ENCODE results near the gene VPS8. TPM values are rescaled to one million over a fixed set of nuclear protein-coding genes. Genes with fewer than 3 reads are reported as not detected.
"Not testable (repeated sequence)": the region's sequence is repeated elsewhere in the genome, so short reads cannot be mapped to it uniquely, and the experiment has no call there.

The VPS8 gene
- total RNA-seq, 1 donor from 2014 or later, result 101 TPM

DNA sequence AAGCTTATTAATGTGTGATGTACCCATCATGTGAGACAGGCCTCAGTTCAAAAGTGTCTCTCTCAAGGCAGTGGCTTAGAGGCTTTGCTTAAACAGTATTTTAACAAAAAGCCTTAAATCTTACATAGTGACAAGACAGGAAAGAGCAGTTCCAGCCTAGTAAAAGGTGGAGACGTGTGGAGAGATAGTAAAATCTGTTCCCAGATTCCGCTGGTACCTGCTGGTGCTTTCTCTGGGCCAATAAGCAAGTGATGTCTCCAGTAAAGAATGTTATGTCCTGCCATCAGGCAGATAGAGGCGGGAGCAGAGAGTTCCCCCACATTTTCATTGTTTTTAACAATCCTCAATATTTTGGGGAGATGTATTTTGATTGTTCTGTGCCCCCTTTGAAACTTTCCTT, 135.0 kb downstream of the VPS8 start:
- intact Hi-C loops (cut with DNase I), result no loop called here
- DNase-seq (ENCODE audit: low spot score), result no peak

DNA sequence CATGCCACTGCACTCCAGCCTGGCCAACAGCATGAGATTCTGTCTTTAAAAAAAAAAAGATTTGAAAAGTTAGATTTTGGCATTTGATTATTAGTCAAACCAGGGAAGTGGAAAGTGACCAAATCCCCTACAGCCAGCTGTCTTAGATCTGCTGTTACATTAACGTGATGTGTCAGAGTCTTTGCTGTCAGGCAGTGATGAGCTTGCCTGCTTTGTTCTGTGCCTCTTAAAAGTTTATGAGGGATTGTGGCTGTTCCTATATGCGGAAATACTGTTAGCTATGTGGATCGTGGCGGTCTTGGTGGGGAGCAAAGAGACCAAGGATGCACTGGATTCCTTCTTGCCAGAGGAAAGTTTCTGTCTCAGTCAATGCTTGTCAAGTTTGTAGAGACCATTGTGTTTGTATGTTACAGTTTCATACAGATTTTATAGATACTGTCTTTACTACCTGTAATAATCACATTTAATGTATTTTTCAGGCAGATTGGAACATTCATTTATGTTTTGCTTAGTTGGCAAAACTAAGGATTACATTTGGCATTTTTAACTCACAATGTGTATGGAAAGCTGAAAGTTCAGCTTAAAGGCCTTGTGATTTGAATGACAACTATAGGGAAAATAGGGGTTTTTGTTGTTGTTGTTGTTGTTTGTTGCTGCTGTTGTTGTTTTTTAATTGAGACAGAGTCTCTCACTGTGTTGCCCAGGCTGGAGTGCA, 137.4 kb downstream of the VPS8 start:
- intact Hi-C loops (cut with DNase I), result no loop called here
- DNase-seq (ENCODE audit: low spot score), result no peak

DNA sequence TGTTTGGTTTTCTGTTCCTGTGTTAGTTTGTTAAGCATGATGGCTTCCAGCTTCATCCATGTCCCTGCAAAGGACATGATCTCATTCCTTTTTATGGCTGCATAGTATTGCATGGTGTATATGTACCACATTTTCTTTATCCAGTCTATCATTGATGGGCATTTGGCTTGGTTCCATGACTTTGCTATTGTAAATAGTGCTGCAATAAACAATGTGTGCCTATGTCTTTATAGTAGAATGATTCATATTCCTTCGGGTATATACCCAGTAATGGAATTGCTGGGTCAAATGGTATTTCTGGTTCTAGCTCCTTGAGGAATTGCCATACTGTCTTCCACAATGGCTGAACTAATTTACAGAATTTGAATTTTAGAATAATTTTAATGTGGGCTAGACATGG, 138.8 kb downstream of the VPS8 start:
- intact Hi-C loops (cut with DNase I); DNase-seq (ENCODE audit: low spot score): not testable (repeated sequence)

DNA sequence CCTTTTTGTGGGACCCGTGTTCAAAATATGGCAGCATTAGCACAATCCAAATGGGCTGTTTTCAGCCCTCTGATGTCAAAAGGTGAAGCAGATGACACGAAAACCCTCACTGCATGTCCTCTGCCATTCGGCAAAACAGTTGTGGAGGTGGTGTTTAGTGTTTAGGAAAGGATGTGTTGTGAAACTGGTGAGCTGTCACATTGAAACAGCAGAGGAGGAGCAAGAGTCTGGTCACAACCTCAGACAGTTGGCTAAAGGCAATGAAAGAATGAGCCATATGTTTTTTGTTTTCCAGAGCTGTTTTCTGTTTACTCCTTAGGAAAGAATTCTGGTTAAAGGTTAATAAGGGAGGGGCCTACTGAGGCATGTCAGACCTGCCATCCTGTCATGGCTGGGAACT, 140.7 kb downstream of the VPS8 start:
- intact Hi-C loops (cut with DNase I), result no loop called here

DNA sequence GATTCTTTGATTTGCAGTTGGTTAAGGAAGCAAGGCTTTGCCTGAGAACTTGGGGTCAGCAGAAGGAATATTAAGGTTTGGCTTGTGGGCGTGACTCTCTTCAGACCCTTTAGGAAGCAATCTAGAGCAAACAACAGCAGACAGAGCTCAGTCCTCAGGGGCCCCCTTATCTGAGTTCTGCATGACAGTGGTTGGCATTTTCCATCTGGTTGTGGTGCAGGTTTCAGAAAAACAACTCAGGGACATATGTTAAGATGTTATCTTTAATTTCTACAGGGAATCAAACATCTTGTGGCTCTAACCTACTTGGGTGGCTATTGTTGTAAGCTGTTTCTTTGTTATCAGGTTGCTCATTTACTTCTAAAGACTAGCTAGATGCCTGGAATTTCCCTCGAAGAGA, 141.4 kb downstream of the VPS8 start:
- DNase-seq (ENCODE audit: low spot score), result no peak
- intact Hi-C loops (cut with DNase I), result no loop called here

More for the DNA sequence above, 140.7 kb downstream of the VPS8 start:
- no peak for DNase-seq (ENCODE audit: low spot score)

DNA sequence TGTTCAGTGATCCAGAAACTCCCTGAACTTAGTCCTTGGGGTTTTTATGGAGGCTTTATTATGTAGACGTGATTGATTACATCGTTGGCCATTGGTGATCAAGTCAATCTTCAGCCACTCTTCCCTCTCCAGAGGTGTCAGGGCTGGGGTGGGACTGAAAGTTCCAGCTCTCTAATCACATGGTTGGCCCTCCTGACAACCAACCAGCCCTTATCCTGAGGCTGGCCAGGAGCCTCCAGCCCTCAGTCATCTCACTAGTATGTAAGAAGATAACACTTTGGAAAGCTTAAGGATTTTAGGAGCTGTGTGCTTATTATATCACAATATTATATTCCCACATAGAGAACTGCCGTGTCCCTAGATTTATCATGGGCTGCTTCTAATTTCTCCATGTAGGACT, 142.3 kb downstream of the VPS8 start:
- DNase-seq (ENCODE audit: low spot score), result no peak
- intact Hi-C loops (cut with DNase I), result no loop called here

DNA sequence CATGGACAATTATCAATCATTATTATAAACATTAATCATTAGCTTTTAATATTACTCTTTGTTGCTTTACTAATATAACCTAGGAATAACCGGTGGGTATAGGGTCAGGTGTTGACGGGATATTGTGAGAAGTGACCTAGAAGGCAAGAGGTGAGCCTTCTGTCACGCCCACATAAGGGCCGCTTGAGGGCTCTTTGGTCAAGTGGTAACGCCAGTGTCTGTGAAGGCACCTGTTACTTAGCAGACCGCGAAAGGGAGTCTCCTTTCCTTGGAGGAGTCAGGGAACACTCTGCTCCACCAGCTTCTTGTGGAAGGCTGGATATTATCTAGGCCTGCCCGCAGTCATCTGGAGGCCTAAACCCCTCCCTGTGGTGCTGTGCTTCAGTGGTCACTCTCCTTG, 142.9 kb downstream of the VPS8 start:
- DNase-seq (ENCODE audit: low spot score); intact Hi-C loops (cut with DNase I): not testable (repeated sequence)

DNA sequence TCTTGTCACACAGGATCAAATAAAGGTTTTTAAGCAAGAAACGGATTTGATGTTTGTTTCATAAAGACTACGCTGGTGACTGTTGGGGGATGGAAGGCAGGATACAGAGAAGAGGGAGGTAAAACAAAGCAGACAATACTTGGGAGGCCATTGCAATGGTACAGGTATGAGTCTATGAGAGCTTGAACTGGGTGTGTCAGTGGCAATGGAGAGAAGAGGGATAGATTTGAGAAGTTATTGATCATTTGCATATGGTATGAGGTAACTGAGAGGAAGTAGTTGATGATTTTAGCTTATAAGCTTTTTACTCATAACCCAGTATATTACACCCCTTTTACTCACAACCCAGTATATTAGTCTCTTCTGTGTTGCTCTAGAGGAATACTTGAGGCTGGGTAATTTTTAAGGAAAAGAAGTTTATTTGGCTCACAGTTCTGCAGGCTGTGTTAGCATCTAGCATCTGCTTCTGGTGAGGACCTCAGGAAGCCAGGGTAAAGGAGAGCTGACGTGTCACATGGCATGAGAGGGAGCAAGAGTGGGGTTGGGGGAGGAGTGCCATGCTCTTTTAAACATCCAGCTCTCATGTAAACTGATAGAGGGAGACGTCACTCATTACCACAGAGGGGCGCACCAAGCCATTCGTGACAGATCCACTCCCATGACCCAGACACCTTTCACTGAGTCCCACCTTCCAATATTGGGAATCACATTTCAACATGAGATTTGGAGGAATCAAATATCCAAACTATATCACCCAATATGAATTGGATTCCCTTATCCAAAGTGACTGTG, 153.9 kb downstream of the VPS8 start:
- intact Hi-C loops (cut with DNase I), result no loop called here
- no peak for DNase-seq (ENCODE audit: low spot score)

DNA sequence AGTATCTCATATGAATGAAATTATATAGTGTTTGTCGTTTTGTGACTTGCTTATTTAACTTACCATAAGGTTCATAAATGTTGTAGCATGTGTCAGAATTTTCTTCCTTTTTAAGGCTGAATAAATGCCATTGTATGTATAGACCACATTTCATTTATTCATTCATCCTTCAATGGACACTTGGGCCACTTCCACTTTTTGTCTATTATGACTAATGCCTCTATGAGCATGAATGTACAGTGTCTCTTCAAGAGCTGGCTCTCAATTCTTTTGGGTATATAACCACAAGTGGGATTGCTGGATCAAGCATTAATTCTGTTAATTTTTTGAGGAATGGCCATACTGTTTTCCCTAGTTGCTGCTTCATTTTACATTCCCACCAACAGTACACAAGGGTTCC, 156.1 kb downstream of the VPS8 start:
- DNase-seq (ENCODE audit: low spot score), result no peak
- intact Hi-C loops (cut with DNase I), result no loop called here

DNA sequence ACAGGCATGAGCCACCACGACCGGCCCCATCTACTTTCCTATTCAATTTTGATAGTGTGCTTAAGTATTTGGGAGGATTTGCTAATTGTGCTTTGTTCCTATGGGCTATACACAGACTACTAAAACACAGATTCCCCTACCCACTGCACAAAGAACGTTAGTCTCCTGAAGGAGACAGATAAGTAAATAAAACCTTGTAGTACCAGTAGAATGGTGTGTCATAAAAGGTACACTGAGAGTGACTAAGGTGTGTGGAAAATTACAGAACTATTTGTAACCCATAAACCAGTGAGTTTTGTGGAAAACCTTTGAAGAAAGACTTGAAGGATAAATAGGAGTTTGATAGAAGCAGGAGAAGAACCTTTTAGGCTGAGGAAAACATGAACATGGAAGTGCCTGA, 158.2 kb downstream of the VPS8 start:
- intact Hi-C loops (cut with DNase I), result no loop called here
- DNase-seq (ENCODE audit: low spot score), result no peak

DNA sequence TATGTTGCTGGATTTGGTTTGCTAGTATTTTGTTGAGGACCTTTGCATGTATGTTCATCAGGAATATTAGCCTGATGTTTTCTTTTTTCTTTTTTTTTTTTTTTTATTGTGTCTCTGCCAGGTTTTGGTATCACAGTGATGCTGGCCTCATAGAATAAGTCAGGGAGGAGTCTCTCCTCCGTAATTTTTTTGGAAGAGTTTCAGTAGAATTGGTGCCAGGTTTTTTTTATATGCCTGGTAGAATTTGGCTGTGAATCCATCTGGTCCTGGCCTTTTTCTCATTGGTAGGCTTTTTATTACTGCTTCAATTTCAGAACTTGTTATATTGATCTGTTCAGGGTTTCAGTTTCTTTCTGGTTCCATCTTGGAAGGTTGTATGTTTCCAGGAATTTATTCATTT, 165.8 kb downstream of the VPS8 start:
- intact Hi-C loops (cut with DNase I), result no loop called here

DNA sequence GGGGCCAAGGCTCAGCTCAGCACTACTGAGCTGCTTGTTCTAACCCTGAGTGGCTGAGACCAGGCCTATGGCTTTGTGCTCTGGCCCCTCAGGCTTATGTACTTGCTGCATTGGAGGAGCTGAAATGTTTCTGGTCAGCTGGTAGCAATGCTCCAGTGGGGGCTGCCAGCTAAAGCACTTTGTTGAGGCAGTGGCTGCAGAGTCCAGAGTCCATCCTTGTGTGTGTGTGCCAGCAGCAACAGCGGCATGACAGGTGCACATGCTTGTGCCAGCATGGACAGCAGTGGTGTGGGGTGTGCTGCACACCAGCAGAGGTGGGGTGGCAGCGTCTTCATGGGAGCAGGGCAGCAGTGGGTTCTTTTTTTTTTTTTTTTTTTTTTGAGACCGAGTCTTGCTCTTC, 169.1 kb downstream of the VPS8 start:
- intact Hi-C loops (cut with DNase I), result no loop called here
- no peak for DNase-seq (ENCODE audit: low spot score)

More for the DNA sequence above, 165.8 kb downstream of the VPS8 start:
- DNase-seq (ENCODE audit: low spot score), result no peak

DNA sequence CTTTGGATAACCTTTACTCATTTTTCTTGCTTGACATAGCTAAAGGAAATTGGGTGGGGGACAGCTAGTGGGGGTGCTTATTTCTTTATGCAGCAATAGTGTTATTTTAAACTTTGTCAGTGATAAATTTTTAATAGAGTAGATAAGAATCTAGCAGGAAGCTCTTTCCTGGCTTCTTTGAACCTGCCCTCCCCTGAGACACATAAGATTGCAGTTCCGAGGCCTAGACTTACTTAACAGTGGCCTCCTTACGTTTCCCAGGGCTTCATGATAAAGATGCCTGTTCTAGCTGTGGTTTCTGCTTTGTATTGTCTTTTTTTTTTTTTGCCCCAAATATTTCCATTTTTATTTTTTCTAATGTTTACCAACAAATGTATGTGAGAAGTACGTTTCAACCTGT, 170.1 kb downstream of the VPS8 start:
- intact Hi-C loops (cut with DNase I), result no loop called here
- DNase-seq (ENCODE audit: low spot score), result no peak

DNA sequence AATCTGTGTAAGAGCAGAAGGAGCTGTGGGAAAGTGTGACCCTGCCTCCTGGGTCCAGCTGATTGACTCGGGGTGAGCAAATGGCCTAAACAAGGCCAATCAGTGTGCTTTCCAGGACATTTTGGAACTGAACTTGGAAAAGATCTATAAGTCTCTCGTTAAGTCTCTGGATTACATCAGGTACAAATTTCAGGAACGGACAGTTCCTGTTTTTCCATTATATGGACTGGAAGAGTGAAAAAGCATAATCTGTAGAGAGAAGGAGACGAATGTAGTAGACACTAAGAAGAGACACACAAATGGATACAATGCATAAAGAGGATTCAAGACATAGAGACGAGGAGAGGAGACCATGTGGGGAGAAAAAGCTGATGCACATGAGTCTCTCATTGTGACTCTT, 173.6 kb downstream of the VPS8 start:
- intact Hi-C loops (cut with DNase I), result no loop called here
- no peak for DNase-seq (ENCODE audit: low spot score)

DNA sequence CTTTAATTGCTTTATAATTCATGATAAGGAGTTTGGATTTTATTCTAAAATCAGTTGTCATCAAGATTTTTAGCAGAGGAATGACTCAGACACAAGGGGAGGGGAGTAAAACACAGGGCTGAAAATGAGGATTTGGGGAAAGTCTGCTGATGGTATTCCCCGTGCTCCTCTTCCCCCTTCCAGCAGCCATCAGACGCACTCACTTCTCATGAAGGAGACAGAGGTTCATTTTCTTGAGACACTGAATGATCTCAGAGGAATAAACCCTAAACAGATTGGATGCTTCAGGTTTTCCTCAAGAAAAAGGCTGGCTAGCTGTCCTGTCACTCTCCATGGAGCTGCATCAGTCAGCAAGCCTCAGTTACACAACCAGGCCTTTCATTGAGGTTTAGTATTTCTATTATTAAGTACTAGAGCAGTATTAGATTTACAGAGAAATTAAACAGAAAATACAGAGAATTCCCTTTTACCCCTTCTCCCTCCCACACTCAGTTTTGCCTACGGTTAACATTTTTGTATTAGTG, 174.5 kb downstream of the VPS8 start:
- no peak for DNase-seq (ENCODE audit: low spot score)
- intact Hi-C loops (cut with DNase I), result no loop called here

DNA sequence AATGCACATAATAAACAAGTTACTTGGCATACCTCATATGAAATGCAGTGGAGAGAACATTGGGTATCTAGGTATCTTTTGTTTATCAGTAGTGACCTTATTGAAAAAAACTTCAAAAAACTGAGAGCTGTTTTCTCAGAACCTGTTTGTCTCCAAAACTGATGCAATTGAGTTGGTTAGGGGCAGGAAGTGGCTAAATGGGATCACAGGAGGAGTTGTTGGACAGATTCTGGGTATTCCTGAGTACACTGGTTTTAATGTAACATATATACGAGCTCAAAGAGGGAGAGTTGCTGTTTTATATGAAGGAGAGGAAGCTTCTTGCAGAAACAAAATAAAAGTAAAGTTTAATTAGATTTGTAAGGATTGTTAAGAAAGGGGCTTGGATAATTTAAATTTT, 181.4 kb downstream of the VPS8 start:
- intact Hi-C loops (cut with DNase I), result no loop called here
- no peak for DNase-seq (ENCODE audit: low spot score)

DNA sequence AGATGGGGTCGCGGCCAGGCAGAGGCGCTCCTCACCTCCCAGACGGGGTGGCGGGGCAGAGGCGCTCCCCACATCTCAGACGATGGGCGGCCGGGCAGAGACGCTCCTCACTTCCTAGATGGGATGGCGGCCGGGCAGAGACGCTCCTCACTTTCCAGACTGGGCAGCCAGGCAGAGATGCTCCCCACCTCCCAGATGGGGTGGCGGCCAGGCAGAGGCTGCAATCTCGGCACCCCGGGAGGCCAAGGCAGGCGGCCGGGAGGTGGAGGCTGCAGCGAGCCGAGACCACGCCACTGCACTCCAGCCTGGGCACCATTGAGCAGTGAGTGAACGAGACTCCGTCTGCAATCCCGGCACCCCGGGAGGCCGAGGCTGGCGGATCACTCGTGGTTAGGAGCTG, 191.9 kb downstream of the VPS8 start:
- intact Hi-C loops (cut with DNase I); DNase-seq (ENCODE audit: low spot score): not testable (repeated sequence)

DNA sequence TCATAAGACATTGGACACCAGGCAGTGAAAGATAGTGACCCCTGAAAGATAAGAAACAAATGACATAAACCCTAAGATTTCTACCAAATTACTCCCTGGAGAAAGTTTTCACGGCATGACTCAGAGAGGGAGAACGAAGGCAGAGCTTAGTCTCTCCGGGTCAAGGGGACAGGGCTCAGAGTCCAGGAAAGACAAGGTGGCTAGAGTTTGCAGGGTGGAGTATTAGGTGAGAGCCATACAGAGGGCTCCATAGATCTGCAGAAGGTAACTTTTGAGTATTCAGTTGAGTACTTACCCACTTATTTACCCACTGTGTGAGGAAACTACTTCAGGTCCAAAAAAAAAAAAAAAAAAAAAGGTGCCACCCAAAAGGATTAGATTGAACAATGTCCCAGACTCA, 197.7 kb downstream of the VPS8 start:
- intact Hi-C loops (cut with DNase I), result no loop called here
- no peak for DNase-seq (ENCODE audit: low spot score)

DNA sequence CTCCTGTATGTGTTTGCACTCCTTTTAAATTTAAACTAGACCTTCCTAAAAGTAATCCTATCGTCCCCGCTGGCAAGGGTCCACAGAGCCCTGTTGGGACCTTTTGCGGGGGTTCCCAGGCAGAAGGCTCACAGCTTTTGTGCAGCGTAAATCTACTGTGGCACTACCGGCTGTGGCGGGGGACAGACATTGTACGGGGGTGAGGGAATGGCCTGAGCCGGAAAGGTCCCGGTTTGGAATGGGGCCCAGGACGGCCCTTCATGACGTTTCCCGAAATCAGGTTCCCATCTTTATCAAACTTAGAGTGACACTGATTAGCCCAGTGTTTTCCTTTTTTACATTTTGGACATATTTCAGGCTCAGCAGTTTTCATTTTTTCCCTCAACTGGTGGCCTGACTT, 205.6 kb downstream of the VPS8 start:
- intact Hi-C loops (cut with DNase I); DNase-seq (ENCODE audit: low spot score): not testable (repeated sequence)

DNA sequence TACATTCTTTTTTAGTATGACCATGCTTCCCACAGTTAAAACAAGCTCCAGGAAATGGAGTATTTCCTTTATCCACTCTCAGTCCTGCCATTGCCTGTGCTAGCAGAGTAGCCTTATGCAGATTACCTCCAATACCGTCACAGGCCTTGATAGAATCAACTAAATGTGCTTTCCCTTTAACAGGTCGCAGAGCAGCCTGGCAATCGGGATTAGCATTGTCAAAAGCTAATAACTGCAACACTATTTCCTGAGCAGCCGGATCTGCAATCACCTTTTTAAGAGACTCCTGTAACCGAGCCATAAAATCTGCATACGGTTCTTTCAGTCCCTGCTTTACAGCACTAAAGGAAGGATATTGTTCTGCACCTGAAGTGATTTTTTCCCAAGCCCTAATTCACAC, 206.0 kb downstream of the VPS8 start:
- intact Hi-C loops (cut with DNase I); DNase-seq (ENCODE audit: low spot score): not testable (repeated sequence)

DNA sequence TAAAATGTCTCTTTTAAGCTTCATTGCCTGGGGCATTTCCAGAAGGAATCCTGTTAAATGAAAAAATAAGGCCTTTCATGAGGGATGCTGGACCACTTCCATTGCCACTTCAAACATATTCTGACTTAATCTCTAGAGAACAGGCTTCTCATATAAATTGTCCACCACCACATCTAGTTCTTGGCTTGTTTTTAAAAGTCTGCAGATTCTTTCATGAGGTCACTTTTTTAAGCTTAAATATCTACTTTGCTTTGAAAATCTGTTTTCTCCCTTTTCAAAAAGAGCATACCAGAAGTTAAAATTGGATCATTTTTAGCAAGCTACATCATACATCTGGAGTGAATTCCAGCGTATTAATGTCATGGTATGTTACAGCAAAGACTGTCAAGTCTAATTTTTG, 209.3 kb downstream of the VPS8 start:
- DNase-seq (ENCODE audit: low spot score), result no peak
- intact Hi-C loops (cut with DNase I), result no loop called here
